ENCODE measurements around the gene TGFB1I1.

GRCh38 chr16:31464781-31465260 is 7.1 kb upstream of the TGFB1I1 start:
- no peak for TF ChIP-seq ZBTB49 (CRISPR knock-in tag; IDR thresholded peaks at IDR 0.05; ENCODE audit: borderline replicate concordance)
- no peak for TF ChIP-seq CTCF (CRISPR knock-in tag; IDR thresholded peaks at IDR 0.05)
- no peak for TF ChIP-seq TBL1XR1 (IDR thresholded peaks at IDR 0.05; ENCODE audit: borderline replicate concordance, low read length, partially characterized antibody)
- TF ChIP-seq NPAS2 (CRISPR knock-in tag; IDR thresholded peaks at IDR 0.05; ENCODE audit: borderline replicate concordance): no peak
- TF ChIP-seq ASH2L (IDR thresholded peaks at IDR 0.05; ENCODE audit: insufficient read length, low read depth, low read length): no peak
- no peak for TF ChIP-seq POLR2A (IDR thresholded peaks at IDR 0.05; ENCODE audit: insufficient read depth in 1 of 2, low read depth in 2 of 2, low read length in 2 of 2)
